ENCODE results near the gene SUPT6H.

DNA sequence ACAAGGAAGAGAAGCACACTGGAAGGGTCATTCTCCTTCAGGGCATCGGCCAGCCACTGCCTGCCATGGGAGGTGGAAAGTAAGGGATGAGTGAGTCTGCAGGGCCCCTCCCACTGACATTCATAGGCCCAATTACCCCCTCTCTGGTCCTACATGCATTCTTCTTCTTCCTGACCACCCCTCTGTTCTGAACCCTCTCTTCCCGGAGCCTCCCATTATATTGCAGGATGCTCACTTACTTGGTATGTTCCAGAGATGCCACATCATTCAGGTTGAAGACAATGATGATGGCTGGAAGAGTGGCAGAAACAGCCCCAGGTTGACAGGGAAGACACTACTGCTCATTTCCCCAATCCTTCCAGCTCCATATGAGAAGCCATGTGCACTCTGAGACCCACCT is 53.2 kb downstream of the SUPT6H start:
- TF ChIP-seq POLR2AphosphoS5 (IDR thresholded peaks at IDR 0.05) = no peak
- TF ChIP-seq, protein P1, sequence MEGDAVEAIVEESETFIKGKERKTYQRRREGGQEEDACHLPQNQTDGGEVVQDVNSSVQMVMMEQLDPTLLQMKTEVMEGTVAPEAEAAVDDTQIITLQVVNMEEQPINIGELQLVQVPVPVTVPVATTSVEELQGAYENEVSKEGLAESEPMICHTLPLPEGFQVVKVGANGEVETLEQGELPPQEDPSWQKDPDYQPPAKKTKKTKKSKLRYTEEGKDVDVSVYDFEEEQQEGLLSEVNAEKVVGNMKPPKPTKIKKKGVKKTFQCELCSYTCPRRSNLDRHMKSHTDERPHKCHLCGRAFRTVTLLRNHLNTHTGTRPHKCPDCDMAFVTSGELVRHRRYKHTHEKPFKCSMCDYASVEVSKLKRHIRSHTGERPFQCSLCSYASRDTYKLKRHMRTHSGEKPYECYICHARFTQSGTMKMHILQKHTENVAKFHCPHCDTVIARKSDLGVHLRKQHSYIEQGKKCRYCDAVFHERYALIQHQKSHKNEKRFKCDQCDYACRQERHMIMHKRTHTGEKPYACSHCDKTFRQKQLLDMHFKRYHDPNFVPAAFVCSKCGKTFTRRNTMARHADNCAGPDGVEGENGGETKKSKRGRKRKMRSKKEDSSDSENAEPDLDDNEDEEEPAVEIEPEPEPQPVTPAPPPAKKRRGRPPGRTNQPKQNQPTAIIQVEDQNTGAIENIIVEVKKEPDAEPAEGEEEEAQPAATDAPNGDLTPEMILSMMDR (IDR thresholded peaks at IDR 0.05; ENCODE audit: poor library complexity, severe bottlenecking) = no peak
